Effector memory CD8-positive, alpha-beta T cell (primary cell): ENCODE results near the gene SPON1.

Experiments used
- ATAC-seq: fragments of 150-1000 bp; cut with Tn5 transposase; replicated peaks from 2 replicates; pipeline ENCODE4 v1.10.0; 2021; ENCODE audit warnings: mild to moderate bottlenecking, moderate library complexity
- DNase-seq, 3 experiments: peaks; one replicate each; pipeline ENCODE4 v3.0.0; 2021
- H3K27ac Mint-ChIP-seq, 2 donors: one replicate each; pipeline ENCODE4 v1.8.0; 2022; ENCODE audit warnings: mild to moderate bottlenecking in 2 of 2, mixed read lengths in 2 of 2, moderate library complexity in 2 of 2
- H3K27me3 Mint-ChIP-seq, 2 donors: one replicate each; pipeline ENCODE4 v1.8.0; 2022; ENCODE audit warnings: mixed read lengths in 2 of 2
- H3K36me3 Mint-ChIP-seq: one replicate; pipeline ENCODE4 v1.8.0; 2022; ENCODE audit warnings: mild to moderate bottlenecking, moderate library complexity, mixed read lengths; ENCODE audit not compliant: insufficient read depth
- H3K4me1 Mint-ChIP-seq, 2 donors: one replicate each; pipeline ENCODE4 v1.8.0; 2022; ENCODE audit warnings: low read depth in 2 of 2, mixed read lengths in 2 of 2
- H3K4me3 Mint-ChIP-seq, 2 donors: one replicate each; pipeline ENCODE4 v1.8.0; 2022; ENCODE audit warnings: mild to moderate bottlenecking in 2 of 2, mixed read lengths in 2 of 2, moderate library complexity in 2 of 2
- H3K9me3 Mint-ChIP-seq, 2 donors: one replicate each; pipeline ENCODE4 v1.8.0; 2022; ENCODE audit warnings: mixed read lengths in 2 of 2

Gene SPON1

DNA sequence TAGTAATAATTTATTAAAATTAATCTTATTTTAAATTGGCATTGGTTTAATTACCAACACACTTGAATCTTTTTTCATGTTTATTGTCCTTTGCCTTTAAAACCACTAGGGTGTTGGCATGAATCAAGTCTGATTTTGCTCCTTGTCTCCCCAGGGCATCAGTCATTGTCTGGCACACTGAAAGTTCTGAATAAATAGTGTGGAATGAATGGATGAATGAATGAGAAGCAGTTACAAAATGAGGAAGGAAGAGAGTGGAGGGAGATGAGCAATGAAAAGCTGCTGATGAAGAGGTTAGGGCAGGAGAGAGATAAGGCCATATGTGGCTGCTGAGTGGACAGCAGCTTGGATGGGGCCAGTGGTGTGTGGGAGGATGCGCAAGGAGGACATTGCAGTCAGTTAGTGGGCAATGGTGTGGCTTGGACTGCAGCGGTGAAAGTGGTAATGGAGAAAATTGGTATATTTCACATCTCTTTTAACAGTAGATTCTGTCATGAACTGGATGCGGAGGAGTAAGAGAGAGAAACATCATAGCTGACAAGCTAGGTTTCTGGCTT is 132.0 kb downstream of the SPON1 start:
- Mint-ChIP-seq H3K27ac (no peak overlapping the region), H3K9me3 (no peaks in the 10 kb centered on the region), H3K4me3 (no peak overlapping the region), H3K27me3 (peaks cover 0 to 13% of the 10 kb centered on the region in 2 donors), H3K4me1 (peaks cover 0 to 11% of the 10 kb centered on the region in 2 donors), H3K36me3 (no peaks in the 10 kb centered on the region)
- DNase-seq (no peak), ATAC-seq (no peak)

DNA sequence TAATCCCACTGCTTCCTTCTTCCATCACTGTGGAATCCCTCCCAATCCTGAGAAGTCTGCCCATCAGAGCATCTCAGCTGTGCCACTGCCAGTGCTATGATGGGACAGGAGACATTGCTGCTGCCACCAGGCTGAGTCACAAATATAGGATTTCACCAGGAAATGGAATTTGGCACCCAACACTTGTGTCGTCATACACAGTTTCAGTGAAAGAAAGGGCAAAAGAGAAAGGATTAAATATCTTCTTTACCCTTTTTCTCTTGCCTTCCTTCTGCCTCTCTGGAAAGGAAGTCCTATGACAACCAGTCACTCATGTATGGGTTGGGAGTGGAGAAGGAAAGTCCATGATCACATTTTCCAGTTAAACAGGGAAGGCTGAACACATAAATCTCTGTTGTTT is 133.4 kb downstream of the SPON1 start:
- Mint-ChIP-seq H3K4me3 (no peak overlapping the region), H3K9me3 (no peaks in the 10 kb centered on the region), H3K27me3 (peaks cover 0 to 5% of the 10 kb centered on the region in 2 donors), H3K27ac (no peak overlapping the region), H3K36me3 (no peaks in the 10 kb centered on the region), H3K4me1 (peaks cover 0 to 7% of the 10 kb centered on the region in 2 donors)
- DNase-seq (no peak), ATAC-seq (no peak)

DNA sequence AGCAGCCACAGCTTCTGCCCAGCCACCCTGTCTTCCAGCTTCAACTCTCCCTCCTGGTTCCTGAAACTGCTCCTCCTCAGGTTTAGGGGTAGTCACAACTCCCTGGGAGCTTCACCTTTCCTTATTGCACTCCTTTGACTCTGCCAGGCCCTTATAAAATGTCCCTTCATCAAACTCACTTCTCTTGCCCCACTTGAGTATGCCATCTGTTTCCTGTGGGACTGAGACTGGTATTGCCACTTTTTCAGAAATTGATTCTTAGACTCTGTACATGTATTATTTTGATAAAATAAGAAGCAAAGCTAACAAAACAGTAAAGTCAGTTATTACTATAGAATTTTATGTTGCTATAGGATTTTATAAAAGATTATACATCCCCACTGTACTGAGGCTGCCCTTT is 134.1 kb downstream of the SPON1 start:
- Mint-ChIP-seq H3K4me3 (no peak overlapping the region), H3K36me3 (no peaks in the 10 kb centered on the region), H3K9me3 (no peaks in the 10 kb centered on the region), H3K27ac (no peak overlapping the region), H3K4me1 (peaks cover 0 to 7% of the 10 kb centered on the region in 2 donors), H3K27me3 (peaks cover 0 to 5% of the 10 kb centered on the region in 2 donors)
- no peak for DNase-seq
- ATAC-seq, result no peak

DNA sequence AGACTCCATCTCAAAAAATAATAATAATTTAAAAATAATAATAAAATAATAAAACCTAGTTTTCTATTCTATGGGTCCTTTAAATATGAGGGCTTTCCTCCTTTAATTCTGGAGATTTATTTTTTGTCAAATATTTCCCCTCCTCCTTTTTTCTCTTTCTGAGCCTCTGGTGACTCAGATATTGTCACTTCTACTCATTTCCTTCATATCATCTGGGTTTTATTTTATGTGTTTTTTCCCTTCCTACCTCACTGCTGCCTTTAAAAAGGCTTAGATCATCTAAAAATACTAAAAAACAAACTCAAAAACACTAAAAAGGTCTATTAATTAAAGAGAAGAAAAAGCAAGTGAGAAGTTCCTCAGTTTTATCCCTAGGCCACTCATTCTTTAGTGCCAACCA is 138.9 kb downstream of the SPON1 start:
- H3K9me3 Mint-ChIP-seq, result no peaks in the 10 kb centered on the region
- no peak overlapping the region for H3K4me3 Mint-ChIP-seq
- H3K27me3 Mint-ChIP-seq, result peaks cover 0 to 10% of the 10 kb centered on the region in 2 donors
- no peak overlapping the region for H3K27ac Mint-ChIP-seq
- H3K36me3 Mint-ChIP-seq, result no peaks in the 10 kb centered on the region
- H3K4me1 Mint-ChIP-seq, result peaks cover 0 to 4% of the 10 kb centered on the region in 2 donors
- no peak for ATAC-seq
- DNase-seq, result no peak

DNA sequence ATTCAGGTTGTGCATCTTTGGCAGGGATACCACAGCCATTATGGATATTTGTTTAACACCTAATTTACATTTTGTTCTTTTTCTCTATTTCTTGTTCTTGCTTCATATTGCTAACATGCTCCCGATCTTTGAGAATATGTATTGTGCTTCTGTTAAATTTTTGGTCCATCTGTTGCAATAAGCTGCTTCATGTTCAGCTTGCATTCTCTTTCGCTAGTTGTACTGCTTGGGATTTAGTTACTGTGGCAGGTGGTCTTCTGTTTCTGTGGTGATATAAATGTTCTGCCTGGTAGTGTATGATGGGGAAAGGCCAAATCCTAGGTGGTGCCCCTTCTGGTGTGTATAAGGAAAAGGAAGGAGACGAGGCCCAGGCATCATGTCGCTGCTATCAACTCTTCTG is 140.2 kb downstream of the SPON1 start:
- Mint-ChIP-seq H3K9me3 (no peaks in the 10 kb centered on the region), H3K36me3 (no peaks in the 10 kb centered on the region), H3K4me3 (no peak overlapping the region), H3K4me1 (peaks cover 0 to 1% of the 10 kb centered on the region in 2 donors), H3K27ac (no peak overlapping the region), H3K27me3 (peaks cover 0 to 7% of the 10 kb centered on the region in 2 donors)
- no peak for ATAC-seq
- DNase-seq, result no peak

DNA sequence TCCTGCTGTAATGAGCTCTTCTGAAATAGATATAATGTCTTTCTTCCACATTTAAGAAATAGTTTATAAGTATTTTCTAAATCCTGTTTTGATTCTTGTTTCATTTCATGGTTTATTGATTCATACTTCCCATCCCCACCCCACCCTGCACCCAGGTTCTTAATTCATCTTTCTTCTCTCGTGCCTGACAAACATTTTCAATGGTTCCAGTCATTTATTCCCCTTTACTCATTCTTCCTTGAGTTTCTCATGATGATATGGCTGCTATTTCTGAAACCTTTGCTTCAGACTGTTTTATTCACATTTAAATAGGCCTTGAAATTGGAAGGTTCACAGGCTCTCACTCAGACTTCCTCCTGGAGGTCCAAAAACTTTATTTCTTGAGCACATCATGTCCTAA is 142.9 kb downstream of the SPON1 start:
- no peak overlapping the region for H3K27ac Mint-ChIP-seq
- peaks cover 4% of the 10 kb centered on the region for H3K36me3 Mint-ChIP-seq
- H3K9me3 Mint-ChIP-seq, result no peaks in the 10 kb centered on the region
- ATAC-seq (no peak), DNase-seq (no peak)
- H3K4me1 Mint-ChIP-seq, result peaks cover 0 to 1% of the 10 kb centered on the region in 2 donors
- H3K27me3 Mint-ChIP-seq, result peaks cover 0 to 12% of the 10 kb centered on the region in 2 donors
- no peak overlapping the region for H3K4me3 Mint-ChIP-seq

DNA sequence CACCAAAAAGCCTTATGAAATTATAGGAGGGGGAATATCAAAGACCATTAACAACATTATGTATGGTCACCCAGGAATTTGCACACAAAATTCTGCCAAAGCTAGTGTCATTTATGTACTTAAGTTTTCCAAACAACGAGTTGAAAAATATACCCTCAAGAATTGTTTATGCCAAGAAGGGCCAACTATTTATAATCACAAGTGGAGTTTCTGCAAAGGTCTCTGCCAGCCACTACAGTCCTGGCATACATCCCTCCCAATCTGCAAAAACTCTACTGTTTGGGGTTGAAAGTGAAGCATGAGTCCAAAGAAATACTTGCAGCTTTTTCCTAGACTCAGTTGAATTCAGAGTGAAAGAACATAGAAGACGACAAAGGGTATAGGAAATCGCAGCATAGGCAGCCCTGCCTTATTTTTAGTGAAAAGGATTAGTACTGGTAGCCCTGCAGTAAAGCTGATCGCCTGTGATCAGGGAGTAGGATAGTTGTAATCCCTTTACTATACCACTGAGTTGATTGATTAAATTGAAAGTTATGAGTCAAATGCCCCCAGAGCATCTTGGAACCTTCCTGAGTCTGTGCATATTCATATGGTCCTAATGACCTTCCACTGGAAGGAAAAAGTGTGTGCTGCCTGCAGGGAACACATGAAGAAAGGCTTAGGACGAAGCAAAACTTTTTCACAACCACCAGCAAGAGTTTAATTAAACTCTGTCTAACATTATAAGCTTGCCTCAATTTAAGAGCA is 144.0 kb downstream of the SPON1 start:
- peaks cover 0 to 1% of the 10 kb centered on the region in 2 donors for H3K4me1 Mint-ChIP-seq
- H3K27me3 Mint-ChIP-seq, result peaks cover 0 to 18% of the 10 kb centered on the region in 2 donors
- H3K4me3 Mint-ChIP-seq, result no peak overlapping the region
- ATAC-seq (no peak), DNase-seq (no peak)
- H3K27ac Mint-ChIP-seq, result no peak overlapping the region
- peaks cover 4% of the 10 kb centered on the region for H3K36me3 Mint-ChIP-seq
- H3K9me3 Mint-ChIP-seq, result no peaks in the 10 kb centered on the region

DNA sequence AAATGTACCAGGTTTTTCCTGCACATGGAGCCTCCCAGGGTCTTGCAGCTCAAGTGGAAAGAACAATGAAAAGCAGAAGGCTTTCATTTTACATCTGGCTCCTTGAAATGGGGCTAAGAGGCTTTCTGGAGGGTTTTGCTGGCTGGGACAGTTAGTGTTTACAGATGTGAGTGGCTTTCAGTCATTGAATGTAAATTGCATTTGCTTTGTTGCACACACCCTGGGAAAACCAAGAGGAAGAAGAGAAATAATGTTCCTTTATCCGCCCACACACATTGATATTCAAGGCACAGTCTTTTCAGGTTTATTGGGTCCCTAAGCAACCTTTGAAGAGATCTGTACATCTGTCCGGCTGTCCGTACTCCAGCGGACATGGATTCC is 144.5 kb downstream of the SPON1 start:
- peaks cover 0 to 18% of the 10 kb centered on the region in 2 donors for H3K27me3 Mint-ChIP-seq
- no peak overlapping the region for H3K27ac Mint-ChIP-seq
- H3K9me3 Mint-ChIP-seq, result no peaks in the 10 kb centered on the region
- H3K36me3 Mint-ChIP-seq, result peaks cover 4% of the 10 kb centered on the region
- no peak for DNase-seq
- no peaks in the 10 kb centered on the region for H3K4me1 Mint-ChIP-seq
- no peak overlapping the region for H3K4me3 Mint-ChIP-seq
- no peak for ATAC-seq

DNA sequence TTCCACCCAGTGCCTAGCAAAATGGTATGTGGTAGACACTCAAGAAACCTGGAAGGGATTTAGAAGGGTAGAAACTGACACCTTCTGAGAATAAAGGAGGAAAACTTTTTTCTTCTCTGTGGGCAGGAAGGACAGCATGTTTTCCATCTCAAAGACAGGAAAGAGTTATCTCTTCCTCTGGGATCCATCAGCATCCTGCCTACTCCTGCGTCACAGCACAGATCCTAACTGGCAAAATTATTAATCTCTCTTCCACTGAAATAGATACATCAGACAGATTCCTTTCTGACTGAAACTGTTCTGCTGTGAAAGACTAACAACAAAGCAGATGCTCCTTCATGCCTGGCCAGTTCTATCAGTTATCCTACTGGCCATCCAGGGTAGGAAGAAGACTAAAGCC is 147.2 kb downstream of the SPON1 start:
- ATAC-seq (no peak), DNase-seq (no peak)
- no peak overlapping the region for H3K4me3 Mint-ChIP-seq
- H3K9me3 Mint-ChIP-seq, result no peaks in the 10 kb centered on the region
- peaks cover 0 to 2% of the 10 kb centered on the region in 2 donors for H3K4me1 Mint-ChIP-seq
- H3K27me3 Mint-ChIP-seq, result peaks cover 8 to 24% of the 10 kb centered on the region in 2 donors
- peaks cover 9% of the 10 kb centered on the region for H3K36me3 Mint-ChIP-seq
- no peak overlapping the region for H3K27ac Mint-ChIP-seq

DNA sequence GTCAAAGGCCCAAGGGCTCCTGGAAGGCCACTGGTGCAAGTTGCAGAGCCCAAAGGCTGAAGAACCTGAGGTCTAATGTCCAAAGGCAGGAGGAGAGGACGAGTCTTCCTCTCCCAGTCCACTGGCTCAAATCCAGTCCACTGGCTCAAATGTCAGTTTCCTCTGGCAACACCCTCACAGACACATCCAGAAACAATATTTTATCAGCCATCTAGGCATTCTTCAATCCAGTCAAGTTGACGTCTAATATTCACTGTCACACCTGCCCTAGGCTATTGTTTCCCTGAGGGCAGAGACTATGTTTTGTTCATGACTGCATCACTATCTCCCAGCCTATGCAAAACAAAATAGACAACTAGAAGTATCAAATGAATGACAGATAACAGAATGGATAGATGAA is 148.1 kb downstream of the SPON1 start:
- Mint-ChIP-seq H3K4me3 (no peak overlapping the region), H3K27me3 (peaks cover 10 to 21% of the 10 kb centered on the region in 2 donors), H3K4me1 (peaks cover 0 to 5% of the 10 kb centered on the region in 2 donors), H3K9me3 (no peaks in the 10 kb centered on the region), H3K36me3 (peaks cover 9% of the 10 kb centered on the region), H3K27ac (no peak overlapping the region)
- ATAC-seq (no peak), DNase-seq (no peak)

DNA sequence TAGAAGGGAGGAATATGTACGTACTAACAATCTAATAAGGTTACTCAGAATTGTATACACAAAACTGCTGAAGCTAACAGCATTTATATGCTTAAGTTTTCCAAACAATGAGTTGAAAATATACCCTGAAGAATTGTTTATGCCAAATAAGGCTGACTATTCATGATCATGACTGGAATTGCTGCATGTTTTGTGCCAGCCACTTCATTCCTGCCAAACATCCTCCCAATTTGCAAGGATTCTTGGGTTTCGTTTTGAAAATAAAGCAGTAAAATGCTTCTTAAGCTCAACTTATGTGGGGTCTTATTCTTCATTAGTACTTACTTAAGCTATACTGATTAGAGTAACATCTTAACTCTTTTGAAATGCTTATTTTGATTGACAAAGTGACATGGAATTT is 149.0 kb downstream of the SPON1 start:
- DNase-seq, result no peak
- Mint-ChIP-seq H3K27ac (no peak overlapping the region), H3K27me3 (peaks cover 10 to 28% of the 10 kb centered on the region in 2 donors), H3K36me3 (peaks cover 9% of the 10 kb centered on the region), H3K4me1 (peaks cover 0 to 5% of the 10 kb centered on the region in 2 donors), H3K9me3 (no peaks in the 10 kb centered on the region), H3K4me3 (no peak overlapping the region)
- ATAC-seq, result no peak

DNA sequence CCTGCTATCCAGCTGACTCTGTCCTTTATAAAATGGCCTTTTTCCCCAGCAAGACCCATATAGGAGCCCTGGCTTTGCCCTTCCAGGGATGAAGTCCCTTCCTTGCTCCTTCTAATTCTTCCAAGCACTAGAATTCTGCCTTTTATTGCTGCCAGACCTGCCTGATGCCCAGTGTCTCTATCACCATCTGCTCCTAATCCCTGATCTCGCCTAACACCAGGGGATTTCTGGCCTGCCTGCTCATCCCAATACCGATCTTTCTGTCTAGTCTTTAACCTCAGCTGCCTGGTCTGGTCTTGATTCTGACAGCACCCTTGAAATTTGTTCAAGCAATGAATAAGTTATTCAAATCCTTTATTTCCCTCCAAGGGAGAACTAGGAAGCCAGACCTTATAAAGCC is 150.2 kb downstream of the SPON1 start:
- ATAC-seq (no peak), DNase-seq (no peak)
- H3K4me1 Mint-ChIP-seq, result peaks cover 0 to 5% of the 10 kb centered on the region in 2 donors
- no peaks in the 10 kb centered on the region for H3K9me3 Mint-ChIP-seq
- no peak overlapping the region for H3K27ac Mint-ChIP-seq
- peaks cover 10 to 33% of the 10 kb centered on the region in 2 donors for H3K27me3 Mint-ChIP-seq
- H3K36me3 Mint-ChIP-seq, result peaks cover 9% of the 10 kb centered on the region
- H3K4me3 Mint-ChIP-seq, result no peak overlapping the region

DNA sequence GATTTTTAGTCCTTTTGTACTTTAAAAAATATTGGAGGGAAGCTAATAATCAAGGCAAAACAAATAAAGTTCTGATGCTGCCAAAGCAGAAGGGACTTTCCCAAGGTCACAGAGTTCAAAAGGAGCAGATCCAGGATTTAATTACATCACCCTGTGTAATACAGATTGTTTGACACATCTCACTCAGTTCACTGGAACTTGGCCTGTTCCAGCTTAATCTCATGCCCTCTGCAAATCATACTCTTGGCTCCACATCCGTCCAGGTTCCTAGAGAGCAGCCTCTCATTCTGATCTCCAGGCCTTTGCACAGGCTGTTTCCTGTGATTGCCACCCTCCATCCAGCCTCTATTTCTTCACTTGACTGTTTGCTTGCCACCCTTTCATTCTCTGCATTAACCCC is 151.7 kb downstream of the SPON1 start:
- ATAC-seq (no peak), DNase-seq (no peak)
- H3K27me3 Mint-ChIP-seq, result peaks cover 10 to 31% of the 10 kb centered on the region in 2 donors
- H3K4me1 Mint-ChIP-seq, result peaks cover 4 to 7% of the 10 kb centered on the region in 2 donors
- no peak overlapping the region for H3K4me3 Mint-ChIP-seq
- no peak overlapping the region for H3K27ac Mint-ChIP-seq
- peaks cover 5% of the 10 kb centered on the region for H3K36me3 Mint-ChIP-seq
- H3K9me3 Mint-ChIP-seq, result no peaks in the 10 kb centered on the region

DNA sequence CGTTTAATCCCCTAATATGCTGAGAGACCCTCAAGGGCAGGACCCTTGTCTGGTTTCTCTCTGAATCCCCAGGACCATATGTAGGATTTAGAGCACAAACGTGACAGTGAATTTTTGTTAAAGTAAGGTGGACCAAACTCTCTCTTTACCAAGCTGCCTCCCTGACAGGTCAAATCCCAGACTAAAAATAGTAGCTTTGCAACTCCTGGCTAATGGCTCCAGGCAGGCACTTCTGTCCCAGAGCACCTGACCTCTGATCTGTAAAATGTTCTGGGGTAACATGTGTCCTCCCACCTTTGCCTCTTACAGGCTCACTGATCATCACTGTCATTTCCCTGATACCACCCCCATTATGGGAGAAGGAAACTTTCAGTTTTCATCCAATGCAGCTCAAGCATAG is 152.3 kb downstream of the SPON1 start:
- DNase-seq (no peak), ATAC-seq (no peak)
- peaks cover 5% of the 10 kb centered on the region for H3K36me3 Mint-ChIP-seq
- no peak overlapping the region for H3K27ac Mint-ChIP-seq
- no peak overlapping the region for H3K4me3 Mint-ChIP-seq
- peaks cover 10 to 31% of the 10 kb centered on the region in 2 donors for H3K27me3 Mint-ChIP-seq
- peaks cover 4 to 7% of the 10 kb centered on the region in 2 donors for H3K4me1 Mint-ChIP-seq
- no peaks in the 10 kb centered on the region for H3K9me3 Mint-ChIP-seq
